Measurements from ENCODE around the gene AKAP1.
"Not testable (repeated sequence)": the region's sequence is repeated elsewhere in the genome, so short reads cannot be mapped to it uniquely, and the experiment has no call there.

The AKAP1 gene

GRCh38 chr17:57077000-57077399 is 8.0 kb upstream of the AKAP1 start:
- DNase-seq (ENCODE audit: low spot score) = no peak

GRCh38 chr17:57078274-57078673 is 6.8 kb upstream of the AKAP1 start:
- DNase-seq (ENCODE audit: low spot score) = no peak

- no peak for DNase-seq (ENCODE audit: low spot score)
These were observed 4.3 kb upstream of the AKAP1 start for GRCh38 chr17:57080718-57081117.

- DNase-seq (ENCODE audit: low spot score) = no peak
These were observed 2.6 kb upstream of the AKAP1 start for GRCh38 chr17:57082441-57082840.

DNA sequence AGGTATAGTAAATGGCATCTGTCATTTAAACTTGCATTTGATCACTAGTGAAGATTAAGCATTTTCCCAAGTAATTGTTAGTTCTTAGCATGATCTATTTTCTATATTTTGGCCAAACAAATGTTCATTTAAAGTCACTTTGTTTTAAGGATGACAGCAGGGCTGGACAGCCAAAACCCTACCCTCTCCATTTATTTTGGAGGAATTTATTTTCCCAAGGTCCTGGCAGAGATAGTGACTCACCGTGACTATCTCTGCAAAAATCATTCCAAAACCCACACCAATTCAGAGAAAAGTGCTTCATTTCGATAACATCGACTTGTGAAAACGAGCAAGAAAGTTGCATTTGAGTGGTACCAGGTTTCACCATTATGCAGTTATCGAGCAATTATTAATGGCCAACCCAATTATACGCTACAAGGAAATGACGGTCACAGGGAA is 665 bp upstream of the AKAP1 start:
- DNase-seq (ENCODE audit: low spot score) = peak; percentile 26

DNA sequence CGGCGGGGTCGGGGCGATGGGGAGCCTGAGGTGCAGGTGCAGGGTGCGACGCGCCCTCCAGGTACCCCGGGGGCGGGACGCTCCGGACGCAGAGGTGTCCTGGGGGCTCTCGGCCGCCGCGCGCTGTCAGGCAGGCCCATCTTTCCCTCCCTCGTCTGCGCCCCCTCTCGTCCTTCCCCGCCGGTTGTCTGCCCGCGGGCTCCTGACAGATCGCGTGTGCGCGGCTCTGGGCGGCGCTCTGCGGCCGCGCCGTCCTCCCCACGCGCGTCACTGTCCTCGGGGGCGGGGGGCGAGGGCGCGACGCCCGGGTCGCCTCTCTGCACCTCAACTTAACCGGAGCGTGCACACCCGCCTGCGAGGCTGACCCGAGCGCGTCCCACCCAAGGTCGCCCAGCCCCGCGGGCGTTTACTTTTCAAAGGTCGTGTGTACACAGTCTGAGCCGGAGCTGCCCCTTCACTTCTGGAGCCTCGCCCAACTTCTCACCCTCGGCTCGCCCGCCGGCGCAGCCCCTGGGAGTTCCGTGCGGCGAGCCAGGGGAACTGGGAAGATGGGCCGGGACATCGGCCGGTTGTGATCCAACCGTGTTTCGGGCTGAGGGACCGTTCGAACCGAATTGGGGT is 512 bp downstream of the AKAP1 start:
- DNase-seq (ENCODE audit: low spot score) = peak; percentile 38

- DNase-seq (ENCODE audit: low spot score) = peak; percentile 45
These were observed 1.3 kb downstream of the AKAP1 start for GRCh38 chr17:57086069-57086930.

GRCh38 chr17:57088298-57088697 is 3.3 kb downstream of the AKAP1 start:
- no peak for DNase-seq (ENCODE audit: low spot score)

- DNase-seq (ENCODE audit: low spot score) = no peak
These were observed 4.3 kb downstream of the AKAP1 start for GRCh38 chr17:57089391-57089790.

GRCh38 chr17:57090560-57091185 is 5.6 kb downstream of the AKAP1 start:
- DNase-seq (ENCODE audit: low spot score) = no peak

GRCh38 chr17:57091186-57091618 is 6.2 kb downstream of the AKAP1 start:
- DNase-seq (ENCODE audit: low spot score) = no peak

DNA sequence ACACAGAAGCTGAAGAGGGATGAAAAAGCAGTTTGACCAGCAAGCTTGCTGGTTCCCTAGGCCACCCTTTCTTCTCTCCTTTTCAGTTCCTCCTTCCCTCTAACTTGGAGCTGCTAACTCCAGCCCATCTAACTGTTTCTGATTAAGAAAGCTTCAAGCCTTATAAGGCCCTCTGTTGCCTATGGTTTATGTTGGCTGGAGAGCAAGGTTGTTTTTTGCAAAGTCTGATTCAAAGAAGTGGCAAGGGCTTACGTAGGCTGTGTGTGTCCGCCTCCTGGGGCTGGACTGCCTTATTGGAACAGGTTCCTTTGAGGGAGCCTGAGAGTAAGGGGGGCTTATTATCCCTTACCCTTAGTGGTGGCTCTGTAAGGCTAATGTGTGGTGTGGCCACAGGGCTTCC is 7.1 kb downstream of the AKAP1 start:
- DNase-seq (ENCODE audit: low spot score) = no peak

- DNase-seq (ENCODE audit: low spot score) = no peak
These were observed 7.7 kb downstream of the AKAP1 start for GRCh38 chr17:57092779-57093178.

DNA sequence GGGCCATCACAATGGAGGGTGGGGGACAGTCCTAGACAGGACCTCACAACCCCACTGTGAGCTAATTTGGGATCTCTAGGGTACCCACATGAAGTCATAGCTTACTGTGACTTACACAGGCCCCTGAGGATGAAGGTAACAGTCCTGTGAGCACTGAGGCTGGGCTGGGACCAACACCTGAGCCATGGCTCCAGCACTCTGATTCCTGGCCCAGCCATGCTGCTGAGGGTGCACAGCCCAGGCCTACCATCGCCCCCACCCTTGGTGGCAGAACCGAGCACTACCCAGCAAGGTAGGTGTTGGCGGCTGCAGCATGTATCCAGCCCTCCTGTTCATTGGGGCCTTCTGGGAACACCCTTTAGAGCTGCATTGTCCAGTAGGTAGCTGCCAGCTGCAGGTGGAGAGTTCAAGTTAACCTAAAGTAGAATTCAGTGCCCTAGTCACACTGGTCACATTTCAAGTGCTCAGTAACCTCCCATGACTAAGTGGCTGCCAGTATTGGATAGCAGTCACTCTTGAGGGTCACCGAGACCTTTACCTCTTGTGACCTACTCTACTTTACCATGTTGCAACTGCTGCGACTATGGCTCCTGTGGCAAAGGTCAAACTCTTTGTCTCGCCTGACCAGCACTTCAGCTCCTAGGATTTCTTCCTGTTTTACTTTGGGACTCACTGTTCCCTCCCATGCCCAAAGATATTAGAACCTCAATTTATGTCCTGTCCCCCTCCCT is 11.6 kb downstream of the AKAP1 start:
- DNase-seq (ENCODE audit: low spot score) = no peak

GRCh38 chr17:57097832-57098421 is 12.9 kb downstream of the AKAP1 start:
- no peak for DNase-seq (ENCODE audit: low spot score)

- DNase-seq (ENCODE audit: low spot score) = no peak
These were observed 14.1 kb downstream of the AKAP1 start for GRCh38 chr17:57099165-57099564.

DNA sequence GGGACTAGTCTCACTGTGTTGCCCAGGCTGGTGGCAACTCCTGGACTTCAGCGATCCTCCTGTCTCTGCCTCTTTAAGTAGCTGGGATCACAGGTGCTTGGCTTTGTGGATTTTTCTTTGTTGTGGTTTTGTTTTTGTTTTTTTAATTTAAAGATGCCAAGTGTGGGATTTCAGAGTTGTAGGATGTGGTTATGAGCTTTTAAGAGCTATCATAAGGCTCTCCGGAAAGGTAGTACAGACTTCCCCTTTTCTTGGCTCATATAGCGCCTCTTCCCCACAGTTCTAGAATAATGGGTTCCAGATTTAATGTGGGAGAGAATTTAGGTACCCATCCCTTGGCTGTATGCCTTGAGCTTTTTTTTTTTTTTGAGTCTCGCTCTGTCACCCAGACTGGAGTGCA is 17.1 kb downstream of the AKAP1 start:
- no peak for DNase-seq (ENCODE audit: low spot score)

GRCh38 chr17:57102660-57103059 is 17.6 kb downstream of the AKAP1 start:
- not testable (repeated sequence) for DNase-seq (ENCODE audit: low spot score)

GRCh38 chr17:57104461-57105175 is 19.6 kb downstream of the AKAP1 start:
- DNase-seq (ENCODE audit: low spot score) = no peak

- DNase-seq (ENCODE audit: low spot score) = no peak
These were observed 20.5 kb downstream of the AKAP1 start for GRCh38 chr17:57105591-57105990.

- no peak for DNase-seq (ENCODE audit: low spot score)
These were observed 21.2 kb downstream of the AKAP1 start for GRCh38 chr17:57106107-57106835.

Measured in COLO829 (cell line).